Hepatocyte (in vitro differentiated cells): ENCODE results near the gene HNF1B. TPM values are rescaled to one million over a fixed set of nuclear protein-coding genes. Genes with fewer than 3 reads are reported as not detected.
A peak's percentile ranks its signal among the peaks of the same experiment; 100 is the strongest.

Source experiments
- DNase-seq: peaks from one replicate; pipeline ENCODE4 v3.0.0-alpha.2; 2016; ENCODE audit warnings: low spot score
- H2AFZ ChIP-seq: fragments of 200-600 bp; sonication (generic); 2 replicates; pipeline ENCODE4 v1.6.0; 2016; ENCODE audit warnings: antibody characterized with exemption, mild to moderate bottlenecking
- H3K27ac ChIP-seq: fragments of 200-600 bp; sonication (generic); 2 replicates; pipeline ENCODE4 v1.5.1; 2016; ENCODE audit warnings: mild to moderate bottlenecking
- H3K27me3 ChIP-seq: fragments of 200-600 bp; sonication (generic); 2 replicates; pipeline ENCODE4 v1.6.1; 2016
- H3K36me3 ChIP-seq: fragments of 200-600 bp; sonication (generic); replicated peaks from 2 replicates; pipeline ENCODE4 v1.5.1; 2016; ENCODE audit warnings: low read depth; ENCODE audit not compliant: insufficient read depth
- H3K4me1 ChIP-seq: fragments of 200-600 bp; sonication (generic); 2 replicates; pipeline ENCODE4 v1.5.1; 2016; ENCODE audit warnings: mild to moderate bottlenecking, moderate library complexity; ENCODE audit not compliant: insufficient read depth
- H3K4me2 ChIP-seq: fragments of 200-600 bp; sonication (generic); 2 replicates; pipeline ENCODE4 v1.6.0; 2016
- H3K4me3 ChIP-seq: fragments of 200-600 bp; sonication (generic); 2 replicates; pipeline ENCODE4 v1.5.1; 2016; ENCODE audit warnings: mild to moderate bottlenecking
- H3K79me2 ChIP-seq: fragments of 200-600 bp; sonication (generic); 2 replicates; pipeline ENCODE4 v1.6.0; 2017; ENCODE audit warnings: mild to moderate bottlenecking
- H3K9me2 ChIP-seq: fragments of 200-600 bp; sonication (generic); replicated peaks from 2 replicates; pipeline ENCODE4 v1.6.0; 2017; ENCODE audit warnings: mild to moderate bottlenecking; ENCODE audit not compliant: insufficient read depth
- H3K9me3 ChIP-seq: fragments of 200-600 bp; sonication (generic); 2 replicates; pipeline ENCODE4 v1.5.1; 2016; ENCODE audit warnings: low read depth, mild to moderate bottlenecking
- H4K20me1 ChIP-seq: fragments of 200-600 bp; sonication (generic); 2 replicates; pipeline ENCODE4 v1.6.0; 2016; ENCODE audit warnings: mild to moderate bottlenecking; ENCODE audit not compliant: insufficient read depth, poor library complexity, severe bottlenecking
- CTCF ChIP-seq: fragments of 200-600 bp; sonication (generic); IDR thresholded peaks from 2 replicates; pipeline ENCODE4 v1.5.1; 2016; ENCODE audit warnings: antibody characterized with exemption, mild to moderate bottlenecking; ENCODE audit not compliant: poor library complexity
- EZH2 ChIP-seq: fragments of 200-600 bp; sonication (generic); IDR thresholded peaks from 2 replicates; pipeline ENCODE4 v1.6.1; 2016; ENCODE audit warnings: antibody characterized with exemption, mild to moderate bottlenecking, borderline replicate concordance
- EZH2phosphoT487 ChIP-seq: fragments of 200-600 bp; sonication (generic); IDR thresholded peaks from one replicate; pipeline ENCODE4 v1.6.1; 2018; ENCODE audit warnings: antibody characterized with exemption, mild to moderate bottlenecking, low read depth, moderate library complexity; ENCODE audit not compliant: unreplicated experiment, severe bottlenecking
- WGBS: methylation state at CpG from one replicate; pipeline ENCODE4 v1.1.6; 2016; ENCODE audit warnings: low lambda C conversion rate; ENCODE audit errors: missing lambda C conversion rate; 5-methylcytosine and 5-hydroxymethylcytosine counted together
- polyA plus RNA-seq: library from polyadenylated mRNA; unstranded; fragments of >200 nt; fragmentation: Nextera tagmentation; extraction: Ambion mirVana; gene quantifications from 2 replicates; pipeline ENCODE4 v1.2.1, GENCODE V29; 2016
- total RNA-seq: library from RNA; depleted of rRNA; stranded (reverse); fragments of >200 nt; gene quantifications from 2 replicates; pipeline ENCODE4 v1.2.3, GENCODE V29; 2014

HNF1B gene
- total and polyA plus RNA-seq, 2 experiments from 2014 or later = 8.8 to 18.2 TPM

- peaks cover 8% of the 10 kb centered on the region for H3K79me2 ChIP-seq
- H3K27ac ChIP-seq = no peak overlapping the region
- TF ChIP-seq EZH2 (no peak), CTCF (no peak), EZH2phosphoT487 (no peak)
- no peak for DNase-seq
- WGBS = 84% methylated on average over 3 of the region's 3 CpGs
- H3K36me3 ChIP-seq = no peaks in the 10 kb centered on the region
- H3K4me1 ChIP-seq = peaks cover 6% of the 10 kb centered on the region
- H2AFZ ChIP-seq = no peak overlapping the region
- H3K9me2 ChIP-seq = no peaks in the 10 kb centered on the region
- H3K27me3 ChIP-seq = no peaks in the 10 kb centered on the region
- no peaks in the 10 kb centered on the region for H4K20me1 ChIP-seq
- H3K9me3 ChIP-seq = no peaks in the 10 kb centered on the region
- no peak overlapping the region for H3K4me2 ChIP-seq
- no peak overlapping the region for H3K4me3 ChIP-seq
Measured at GRCh38 chr17:37726248-37726647, 18.6 kb downstream of the HNF1B start.

GRCh38 chr17:37725601-37726146 is 19.2 kb downstream of the HNF1B start:
- Histone ChIP-seq H3K4me3 (no peak overlapping the region), H3K4me2 (no peak overlapping the region), H3K27me3 (no peaks in the 10 kb centered on the region), H3K9me3 (no peaks in the 10 kb centered on the region), H3K79me2 (peaks cover 8% of the 10 kb centered on the region), H3K27ac (peak overlapping the region; percentile 54), H2AFZ (no peak overlapping the region), H3K36me3 (no peaks in the 10 kb centered on the region), H4K20me1 (no peaks in the 10 kb centered on the region), H3K9me2 (no peaks in the 10 kb centered on the region), H3K4me1 (peaks cover 6% of the 10 kb centered on the region)
- no peak for TF ChIP-seq CTCF
- no peak for TF ChIP-seq EZH2phosphoT487
- no peak for TF ChIP-seq EZH2
- 28% methylated on average over 4 of the region's 4 CpGs for WGBS
- DNase-seq = peak; percentile 74

- H3K4me2 ChIP-seq = no peak overlapping the region
- no peak overlapping the region for H3K4me3 ChIP-seq
- no peak overlapping the region for H2AFZ ChIP-seq
- 62% methylated on average over 5 of the region's 5 CpGs for WGBS
- H4K20me1 ChIP-seq = no peaks in the 10 kb centered on the region
- no peaks in the 10 kb centered on the region for H3K27me3 ChIP-seq
- peaks cover 6% of the 10 kb centered on the region for H3K4me1 ChIP-seq
- DNase-seq = no peak
- no peaks in the 10 kb centered on the region for H3K9me3 ChIP-seq
- peak overlapping the region; percentile 54 for H3K27ac ChIP-seq
- H3K9me2 ChIP-seq = no peaks in the 10 kb centered on the region
- no peaks in the 10 kb centered on the region for H3K36me3 ChIP-seq
- peaks cover 8% of the 10 kb centered on the region for H3K79me2 ChIP-seq
- TF ChIP-seq EZH2 (no peak), CTCF (no peak), EZH2phosphoT487 (no peak)
Measured at GRCh38 chr17:37725021-37725595, 19.8 kb downstream of the HNF1B start.
